Measurements from ENCODE around the gene FEM1C.
A peak's percentile ranks its signal among the peaks of the same experiment; 100 is the strongest.
"Not testable (repeated sequence)": the region's sequence is repeated elsewhere in the genome, so short reads cannot be mapped to it uniquely, and the experiment has no call there.

FEM1C gene

GRCh38 chr5:115480900-115481299 is 63.7 kb downstream of the FEM1C start:
- no peaks in the 10 kb centered on the region for H3K9me3 ChIP-seq (ENCODE audit: insufficient read depth, low read length)
- H3K27me3 ChIP-seq (ENCODE audit: low read depth, low read length): no peaks in the 10 kb centered on the region
- 0 out of 2 replicates have a peak overlapping the region, but pooled peaks have one; percentile 1 for H3K9ac ChIP-seq (ENCODE audit: low read length)
- no peaks in the 10 kb centered on the region for H3K36me3 ChIP-seq (replicated peaks; ENCODE audit: low read depth, low read length)
- H3K4me3 ChIP-seq (ENCODE audit: low read length): 0 out of 2 replicates have a peak overlapping the region, but pooled peaks have one; percentile 11
- no peak overlapping the region for H2AFZ ChIP-seq (ENCODE audit: low read depth, low read length)
- H3K4me1 ChIP-seq (ENCODE audit: low read length): peaks cover 45% of the 10 kb centered on the region
- H4K20me1 ChIP-seq (ENCODE audit: insufficient read depth, low read length): no peaks in the 10 kb centered on the region
- H3K4me2 ChIP-seq (ENCODE audit: low read length): peak overlapping the region; percentile 52
- no peaks in the 10 kb centered on the region for H3K79me2 ChIP-seq (ENCODE audit: low read length)
- H3K27ac ChIP-seq (ENCODE audit: low read length): 0 out of 2 replicates have a peak overlapping the region, but pooled peaks have one; percentile 8
- no peak for TF ChIP-seq EZH2phosphoT487 (IDR thresholded peaks at IDR 0.05; ENCODE audit: low read depth)
- TF ChIP-seq CTCF (IDR thresholded peaks at IDR 0.05; ENCODE audit: low read depth, low read length): no peak

GRCh38 chr5:115480271-115480670 is 64.3 kb downstream of the FEM1C start:
- no peaks in the 10 kb centered on the region for H3K27me3 ChIP-seq (ENCODE audit: low read depth, low read length)
- no peak overlapping the region for H2AFZ ChIP-seq (ENCODE audit: low read depth, low read length)
- no peaks in the 10 kb centered on the region for H3K9me3 ChIP-seq (ENCODE audit: insufficient read depth, low read length)
- H3K4me1 ChIP-seq (ENCODE audit: low read length): peaks cover 51% of the 10 kb centered on the region
- H3K36me3 ChIP-seq (replicated peaks; ENCODE audit: low read depth, low read length): no peaks in the 10 kb centered on the region
- TF ChIP-seq CTCF (IDR thresholded peaks at IDR 0.05; ENCODE audit: low read depth, low read length) (no peak), EZH2phosphoT487 (IDR thresholded peaks at IDR 0.05; ENCODE audit: low read depth) (no peak)
- H3K4me2 ChIP-seq (ENCODE audit: low read length): peak overlapping the region; percentile 52
- 0 out of 2 replicates have a peak overlapping the region, but pooled peaks have one; percentile 1 for H3K9ac ChIP-seq (ENCODE audit: low read length)
- peak overlapping the region; percentile 11; the same call in 1 of the 2 replicates for H3K4me3 ChIP-seq (ENCODE audit: low read length)
- peak overlapping the region; percentile 8; the same call in 1 of the 2 replicates for H3K27ac ChIP-seq (ENCODE audit: low read length)
- no peaks in the 10 kb centered on the region for H3K79me2 ChIP-seq (ENCODE audit: low read length)
- H4K20me1 ChIP-seq (ENCODE audit: insufficient read depth, low read length): no peaks in the 10 kb centered on the region

GRCh38 chr5:115479166-115479873 is 65.3 kb downstream of the FEM1C start:
- H3K4me2 ChIP-seq (ENCODE audit: low read length); H3K4me3 ChIP-seq (ENCODE audit: low read length); H3K27ac ChIP-seq (ENCODE audit: low read length); H3K36me3 ChIP-seq (replicated peaks; ENCODE audit: low read depth, low read length); H2AFZ ChIP-seq (ENCODE audit: low read depth, low read length); H3K79me2 ChIP-seq (ENCODE audit: low read length); H3K27me3 ChIP-seq (ENCODE audit: low read depth, low read length); H3K9ac ChIP-seq (ENCODE audit: low read length); H3K9me3 ChIP-seq (ENCODE audit: insufficient read depth, low read length); H4K20me1 ChIP-seq (ENCODE audit: insufficient read depth, low read length): not testable (repeated sequence)
- H3K4me1 ChIP-seq (ENCODE audit: low read length): peaks cover 45% of the 10 kb centered on the region

- TF ChIP-seq CTCF (IDR thresholded peaks at IDR 0.05; ENCODE audit: low read depth, low read length) (no peak), EZH2phosphoT487 (IDR thresholded peaks at IDR 0.05; ENCODE audit: low read depth) (no peak)
- Histone ChIP-seq H3K9me3 (ENCODE audit: insufficient read depth, low read length) (no peaks in the 10 kb centered on the region), H3K4me2 (ENCODE audit: low read length) (0 out of 2 replicates have a peak overlapping the region, but pooled peaks have one; percentile 17), H3K79me2 (ENCODE audit: low read length) (no peaks in the 10 kb centered on the region), H3K36me3 (replicated peaks; ENCODE audit: low read depth, low read length) (no peaks in the 10 kb centered on the region), H4K20me1 (ENCODE audit: insufficient read depth, low read length) (no peaks in the 10 kb centered on the region), H3K4me1 (ENCODE audit: low read length) (peaks cover 41% of the 10 kb centered on the region), H3K27me3 (ENCODE audit: low read depth, low read length) (no peaks in the 10 kb centered on the region), H3K9ac (ENCODE audit: low read length) (no peak overlapping the region), H3K4me3 (ENCODE audit: low read length) (no peak overlapping the region), H2AFZ (ENCODE audit: low read depth, low read length) (no peak overlapping the region), H3K27ac (ENCODE audit: low read length) (no peak overlapping the region)
These were observed 66.3 kb downstream of the FEM1C start for GRCh38 chr5:115478281-115478680.

All from OCI-LY3 (cell line).